GM19372 (cell line): ENCODE measurements around the gene ADARB2.
"Not testable (repeated sequence)": the region's sequence is repeated elsewhere in the genome, so short reads cannot be mapped to it uniquely, and the experiment has no call there.

Experiments used
- ATAC-seq: cut with Tn5 transposase; IDR thresholded peaks from one replicate; pipeline ENCODE4 v1.9.1; 2021; ENCODE audit warnings: mild to moderate bottlenecking, low read depth, moderate library complexity; ENCODE audit not compliant: unreplicated experiment

ADARB2 gene

GRCh38 chr10:1175956-1176565 lies 561.3 kb downstream of the ADARB2 start:
- no peak for ATAC-seq

- no peak for ATAC-seq
Measured at GRCh38 chr10:1174022-1174421, 563.3 kb downstream of the ADARB2 start.

- ATAC-seq: no peak
Measured at GRCh38 chr10:1173091-1173490, 564.2 kb downstream of the ADARB2 start.

- ATAC-seq: no peak
Measured at GRCh38 chr10:1172256-1172984, 564.9 kb downstream of the ADARB2 start.

GRCh38 chr10:1171586-1171985 lies 565.7 kb downstream of the ADARB2 start:
- no peak for ATAC-seq

GRCh38 chr10:1171182-1171581 lies 566.1 kb downstream of the ADARB2 start:
- no peak for ATAC-seq

- no peak for ATAC-seq
Measured at GRCh38 chr10:1170867-1171180, 566.5 kb downstream of the ADARB2 start.

- ATAC-seq: no peak
Measured at GRCh38 chr10:1169981-1170866, 567.1 kb downstream of the ADARB2 start.

- no peak for ATAC-seq
Measured at GRCh38 chr10:1169186-1169885, 568.0 kb downstream of the ADARB2 start.

- ATAC-seq: no peak
Measured at GRCh38 chr10:1168763-1169162, 568.6 kb downstream of the ADARB2 start.

- no peak for ATAC-seq
Measured at GRCh38 chr10:1166828-1167275, 570.5 kb downstream of the ADARB2 start.

- ATAC-seq: no peak
Measured at GRCh38 chr10:1166101-1166827, 571.1 kb downstream of the ADARB2 start.

GRCh38 chr10:1163831-1164230 lies 573.5 kb downstream of the ADARB2 start:
- no peak for ATAC-seq

- no peak for ATAC-seq
Measured at GRCh38 chr10:1163204-1163660, 574.1 kb downstream of the ADARB2 start.

- no peak for ATAC-seq
Measured at GRCh38 chr10:1162481-1163203, 574.7 kb downstream of the ADARB2 start.

GRCh38 chr10:1161315-1161673 lies 576.0 kb downstream of the ADARB2 start:
- ATAC-seq: not testable (repeated sequence)

GRCh38 chr10:1160561-1161314 lies 576.6 kb downstream of the ADARB2 start:
- ATAC-seq: no peak

GRCh38 chr10:1159131-1160061 lies 577.9 kb downstream of the ADARB2 start:
- ATAC-seq: no peak
